ENCODE measurements around the gene ANXA11. TPM values are rescaled to one million over a fixed set of nuclear protein-coding genes. Genes with fewer than 3 reads are reported as not detected.

Gene ANXA11
- total and polyA plus RNA-seq, 2 experiments from 2014 or later, result 42.3 to 70.0 TPM

GRCh38 chr10:80182986-80183385 lies 22.4 kb downstream of the ANXA11 start:
- peaks cover 26% of the 10 kb centered on the region for H3K79me2 ChIP-seq (replicated peaks; ENCODE audit: insufficient read depth)

More at GRCh38 chr10:80182986-80183385, 22.4 kb downstream of the ANXA11 start:
- H3K9me2 ChIP-seq (ENCODE audit: insufficient read depth), result no peaks in the 10 kb centered on the region
- Mint-ChIP-seq H3K9me3 (no peaks in the 10 kb centered on the region), H3K27me3 (ENCODE audit: insufficient read depth, low read depth, poor library complexity) (no peaks in the 10 kb centered on the region), H3K4me1 (peaks cover 20% of the 10 kb centered on the region), H3K36me3 (ENCODE audit: low read depth) (no peaks in the 10 kb centered on the region), H3K4me3 (no peak overlapping the region), H3K27ac (no peak overlapping the region)
- TF ChIP-seq JUNB (IDR thresholded peaks at IDR 0.05; ENCODE audit: unreplicated experiment) (no peak), EZH2phosphoT487 (IDR thresholded peaks at IDR 0.05; ENCODE audit: unreplicated experiment) (no peak), ZNF331 (CRISPR knock-in tag; IDR thresholded peaks at IDR 0.05; ENCODE audit: low read depth) (no peak), CTCF (conservative IDR thresholded peaks at IDR 0.05; ENCODE audit: low read depth in 2 of 2) (no peak), REST (IDR thresholded peaks at IDR 0.05; ENCODE audit: unreplicated experiment) (no peak), CREB1 (CRISPR knock-in tag; IDR thresholded peaks at IDR 0.05; ENCODE audit: low read depth) (no peak), NANOG (IDR thresholded peaks at IDR 0.05; ENCODE audit: borderline replicate concordance) (no peak), EZH2 (IDR thresholded peaks at IDR 0.05; ENCODE audit: low read depth, unreplicated experiment) (no peak), ZNF114 (CRISPR knock-in tag; IDR thresholded peaks at IDR 0.05) (no peak)
- DNase-seq (ENCODE audit: low spot score) (no peak), ATAC-seq (no peak)
- no peak overlapping the region for H3K27ac ChIP-seq (ENCODE audit: low read depth)
- peaks cover 12% of the 10 kb centered on the region for H4K20me1 ChIP-seq (replicated peaks; ENCODE audit: insufficient read depth)
- no peak overlapping the region for H2AFZ ChIP-seq
- H3F3A ChIP-seq (replicated peaks; ENCODE audit: low read depth), result no peaks in the 10 kb centered on the region
- no peak overlapping the region for H3K4me3 ChIP-seq
- H3K36me3 ChIP-seq (ENCODE audit: insufficient read depth), result no peaks in the 10 kb centered on the region
- no peak overlapping the region for H3K4me2 ChIP-seq
- H3K4me1 ChIP-seq (ENCODE audit: insufficient read depth), result no peaks in the 10 kb centered on the region; the same call in 1 of the 2 replicates
- no peaks in the 10 kb centered on the region for H3K27me3 ChIP-seq (ENCODE audit: insufficient read depth)

Data from GM23338 (cell line).